ENCODE measurements around the gene PDZK1.
"Not testable (repeated sequence)": the region's sequence is repeated elsewhere in the genome, so short reads cannot be mapped to it uniquely, and the experiment has no call there.

DNA sequence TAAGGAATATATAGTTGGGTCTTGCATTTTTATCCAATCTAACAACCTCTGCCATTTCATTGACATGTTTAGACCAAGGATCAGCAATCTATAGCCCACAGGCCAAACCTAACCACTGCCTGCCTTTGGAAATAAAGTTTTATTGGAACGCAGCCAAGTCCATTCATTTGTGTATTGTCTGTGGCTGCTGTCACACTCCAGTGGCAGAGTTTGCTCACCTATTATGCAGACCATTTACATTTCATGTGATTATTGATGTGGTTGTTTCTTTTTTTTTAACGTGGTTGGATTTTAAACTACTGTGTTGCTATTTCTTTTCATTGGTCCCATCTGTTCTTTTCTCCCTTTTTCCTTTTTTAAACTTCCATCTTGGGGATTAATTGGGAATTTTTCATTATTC lies 44.7 kb downstream of the PDZK1 start:
- not testable (repeated sequence) for TF ChIP-seq POLR2A, POLR2AphosphoS5 (IDR thresholded peaks at IDR 0.05)
- TF ChIP-seq, protein P1, sequence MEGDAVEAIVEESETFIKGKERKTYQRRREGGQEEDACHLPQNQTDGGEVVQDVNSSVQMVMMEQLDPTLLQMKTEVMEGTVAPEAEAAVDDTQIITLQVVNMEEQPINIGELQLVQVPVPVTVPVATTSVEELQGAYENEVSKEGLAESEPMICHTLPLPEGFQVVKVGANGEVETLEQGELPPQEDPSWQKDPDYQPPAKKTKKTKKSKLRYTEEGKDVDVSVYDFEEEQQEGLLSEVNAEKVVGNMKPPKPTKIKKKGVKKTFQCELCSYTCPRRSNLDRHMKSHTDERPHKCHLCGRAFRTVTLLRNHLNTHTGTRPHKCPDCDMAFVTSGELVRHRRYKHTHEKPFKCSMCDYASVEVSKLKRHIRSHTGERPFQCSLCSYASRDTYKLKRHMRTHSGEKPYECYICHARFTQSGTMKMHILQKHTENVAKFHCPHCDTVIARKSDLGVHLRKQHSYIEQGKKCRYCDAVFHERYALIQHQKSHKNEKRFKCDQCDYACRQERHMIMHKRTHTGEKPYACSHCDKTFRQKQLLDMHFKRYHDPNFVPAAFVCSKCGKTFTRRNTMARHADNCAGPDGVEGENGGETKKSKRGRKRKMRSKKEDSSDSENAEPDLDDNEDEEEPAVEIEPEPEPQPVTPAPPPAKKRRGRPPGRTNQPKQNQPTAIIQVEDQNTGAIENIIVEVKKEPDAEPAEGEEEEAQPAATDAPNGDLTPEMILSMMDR (IDR thresholded peaks at IDR 0.05), result not testable (repeated sequence)
